PC-3 (cell line): ENCODE results near the gene SLCO3A1. TPM values are rescaled to one million over a fixed set of nuclear protein-coding genes. Genes with fewer than 3 reads are reported as not detected.

Experiments
- ATAC-seq: fragments of 200-7000 bp; cut with Tn5 transposase; 2 replicates; pipeline ENCODE4 v1.9.1; 2020; ENCODE audit warnings: mild to moderate bottlenecking, moderate library complexity
- BruUV-seq: library from RNA; stranded (reverse); fragments of 400-500 nt; replicated peaks from 2 replicates; lab custom pipeline; 2021; lab: Mats Ljungman, UMichigan
- CTCF ChIA-PET: fragments of 300-600 bp; sonication (Branson Sonifier 250); formaldehyde crosslinking; loops from one replicate; lab custom pipeline; 2022; ENCODE audit warnings: antibody characterized with exemption; lab: Charles Lee
- POLR2A ChIA-PET: fragments of 300-600 bp; sonication (Branson Sonifier 250); formaldehyde crosslinking; loops from one replicate; lab custom pipeline; 2022; ENCODE audit warnings: antibody characterized with exemption; ENCODE audit not compliant: unreplicated experiment; lab: Charles Lee
- DNase-seq: peaks from one replicate; pipeline ENCODE4 v3.0.0-alpha.2; 2015
- H2AFZ ChIP-seq: fragments of 300-600 bp; sonication (generic); 2 replicates; pipeline ENCODE4 v1.6.0; 2016; ENCODE audit warnings: antibody characterized with exemption, low read length
- H3F3A ChIP-seq: fragments of 300-600 bp; sonication (generic); one replicate; pipeline ENCODE4 v1.6.0; 2017; ENCODE audit warnings: antibody characterized with exemption, low read length, control low read depth, mild to moderate bottlenecking; ENCODE audit not compliant: unreplicated experiment
- H3K27ac ChIP-seq: fragments of 300-600 bp; sonication (generic); 2 replicates; pipeline ENCODE4 v1.5.1; 2016; ENCODE audit warnings: mild to moderate bottlenecking, low read length
- H3K27me3 ChIP-seq: fragments of 300-600 bp; sonication (generic); 2 replicates; pipeline ENCODE4 v1.6.1; 2016; ENCODE audit warnings: low read length, mixed read lengths
- H3K36me3 ChIP-seq: fragments of 300-600 bp; sonication (generic); 2 replicates; pipeline ENCODE4 v1.6.1; 2016; ENCODE audit warnings: low read depth, mixed run types, low read length, mixed read lengths
- H3K4me1 ChIP-seq: fragments of 300-600 bp; sonication (generic); 2 replicates; pipeline ENCODE4 v1.5.1; 2016; ENCODE audit warnings: low read length; ENCODE audit not compliant: insufficient read depth
- H3K4me2 ChIP-seq: fragments of 300-600 bp; sonication (generic); 2 replicates; pipeline ENCODE4 v1.6.0; 2016; ENCODE audit warnings: low read length
- H3K4me3 ChIP-seq: fragments of 300-600 bp; sonication (generic); 2 replicates; pipeline ENCODE4 v1.5.1; 2016; ENCODE audit warnings: mild to moderate bottlenecking, low read length, mixed read lengths
- H3K79me2 ChIP-seq: fragments of 300-600 bp; sonication (generic); 2 replicates; pipeline ENCODE4 v1.6.1; 2017; ENCODE audit warnings: low read length, mixed read lengths
- H3K9ac ChIP-seq: fragments of 300-600 bp; sonication (generic); 2 replicates; pipeline ENCODE4 v1.6.0; 2016; ENCODE audit warnings: mild to moderate bottlenecking, low read length
- H3K9me2 ChIP-seq: fragments of 300-600 bp; sonication (generic); replicated peaks from 2 replicates; pipeline ENCODE4 v1.6.1; 2016; ENCODE audit warnings: mixed run types, low read length, mixed read lengths
- H3K9me3 ChIP-seq: fragments of 300-600 bp; sonication (generic); 2 replicates; pipeline ENCODE4 v1.6.1; 2016; ENCODE audit warnings: low read length, mixed read lengths
- H4K20me1 ChIP-seq: fragments of 300-600 bp; sonication (generic); 2 replicates; pipeline ENCODE4 v1.6.1; 2016; ENCODE audit warnings: low read length, mixed read lengths
- EZH2 ChIP-seq: fragments of 300-600 bp; sonication (generic); IDR thresholded peaks from one replicate; pipeline ENCODE4 v1.6.1; 2017; ENCODE audit warnings: antibody characterized with exemption, mild to moderate bottlenecking, low read length; ENCODE audit not compliant: unreplicated experiment
- EZH2phosphoT487 ChIP-seq: fragments of 300-600 bp; sonication (generic); IDR thresholded peaks from 2 replicates; pipeline ENCODE4 v1.6.1; 2018; ENCODE audit warnings: mild to moderate bottlenecking, antibody characterized with exemption, low read length, borderline replicate concordance
- intact Hi-C: fragments of 100-400 bp; cut with micrococcal nuclease; formaldehyde crosslinking; loops from 2 replicates; pipeline ENCODE4 v1.9.0; 2023
- total RNA-seq: library from RNA; depleted of rRNA; stranded (reverse); fragments of >200 nt; gene quantifications from 2 replicates; pipeline ENCODE4 v1.2.3, GENCODE V29; 2014
- TF ChIP-seq, protein P1 (sequence below): fragments of 300-600 bp; sonication (generic); conservative IDR thresholded peaks from 2 replicates; pipeline ENCODE4 v1.5.1; 2017; ENCODE audit warnings: antibody characterized with exemption, low read depth, mild to moderate bottlenecking, low read length

The SLCO3A1 gene
- total RNA-seq, 1 experiment from 2014 or later: 0.07 TPM

DNA sequence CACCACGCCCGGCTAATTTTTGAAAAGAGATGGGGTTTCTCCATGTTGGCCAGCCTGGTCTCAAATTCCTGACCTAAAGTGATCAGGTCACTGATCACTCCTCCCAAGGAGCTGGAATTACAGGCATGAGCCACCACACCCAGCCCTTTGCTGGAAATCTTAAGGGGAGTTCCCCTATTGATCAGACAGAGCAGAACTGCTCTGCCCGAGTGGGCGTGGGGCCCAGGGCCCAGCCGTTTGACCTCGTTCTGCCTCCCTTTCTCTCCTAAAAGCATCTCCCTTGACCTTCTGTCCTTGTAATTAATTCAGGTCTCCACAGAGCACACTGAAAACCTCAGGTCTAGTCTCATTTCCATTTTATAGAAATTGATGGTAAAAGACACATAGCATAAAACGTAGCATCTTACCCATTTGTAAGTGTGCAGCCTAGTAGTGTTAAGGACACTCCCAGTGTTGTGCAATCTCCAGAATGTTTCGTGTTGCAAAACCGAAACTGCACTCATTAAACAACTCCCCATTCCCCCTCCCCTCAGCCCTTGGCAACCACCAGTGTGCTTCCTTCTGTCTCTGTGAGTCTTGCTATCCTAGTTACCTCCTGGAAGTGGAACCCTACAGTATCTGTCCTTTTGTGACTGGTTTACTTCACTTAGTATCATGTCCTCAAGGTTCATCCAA is 89.3 kb downstream of the SLCO3A1 start:
- Histone ChIP-seq H3K9me2 (no peaks in the 10 kb centered on the region), H3K9me3 (no peaks in the 10 kb centered on the region), H3F3A (no peaks in the 10 kb centered on the region), H3K4me1 (peaks cover 19% of the 10 kb centered on the region), H3K27me3 (peaks cover 17% of the 10 kb centered on the region; the same call in 1 of the 2 replicates), H3K79me2 (no peaks in the 10 kb centered on the region), H3K4me2 (peak overlapping the region; percentile 48), H4K20me1 (no peaks in the 10 kb centered on the region), H2AFZ (no peak overlapping the region), H3K36me3 (no peaks in the 10 kb centered on the region), H3K9ac (peak overlapping the region; percentile 21; the same call in 1 of the 2 replicates), H3K4me3 (peak overlapping the region; percentile 29; the same call in 1 of the 2 replicates), H3K27ac (peak overlapping the region; percentile 82)
- BruUV-seq: no TSS peak
- DNase-seq: peak; percentile 74
- no peak for ATAC-seq
- intact Hi-C loops: no loop called here
- ChIA-PET POLR2A (no interaction called here), CTCF (no interaction called here)
- TF ChIP-seq EZH2 (no peak), EZH2phosphoT487 (no peak)
- TF ChIP-seq, protein P1, sequence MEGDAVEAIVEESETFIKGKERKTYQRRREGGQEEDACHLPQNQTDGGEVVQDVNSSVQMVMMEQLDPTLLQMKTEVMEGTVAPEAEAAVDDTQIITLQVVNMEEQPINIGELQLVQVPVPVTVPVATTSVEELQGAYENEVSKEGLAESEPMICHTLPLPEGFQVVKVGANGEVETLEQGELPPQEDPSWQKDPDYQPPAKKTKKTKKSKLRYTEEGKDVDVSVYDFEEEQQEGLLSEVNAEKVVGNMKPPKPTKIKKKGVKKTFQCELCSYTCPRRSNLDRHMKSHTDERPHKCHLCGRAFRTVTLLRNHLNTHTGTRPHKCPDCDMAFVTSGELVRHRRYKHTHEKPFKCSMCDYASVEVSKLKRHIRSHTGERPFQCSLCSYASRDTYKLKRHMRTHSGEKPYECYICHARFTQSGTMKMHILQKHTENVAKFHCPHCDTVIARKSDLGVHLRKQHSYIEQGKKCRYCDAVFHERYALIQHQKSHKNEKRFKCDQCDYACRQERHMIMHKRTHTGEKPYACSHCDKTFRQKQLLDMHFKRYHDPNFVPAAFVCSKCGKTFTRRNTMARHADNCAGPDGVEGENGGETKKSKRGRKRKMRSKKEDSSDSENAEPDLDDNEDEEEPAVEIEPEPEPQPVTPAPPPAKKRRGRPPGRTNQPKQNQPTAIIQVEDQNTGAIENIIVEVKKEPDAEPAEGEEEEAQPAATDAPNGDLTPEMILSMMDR: no peak

DNA sequence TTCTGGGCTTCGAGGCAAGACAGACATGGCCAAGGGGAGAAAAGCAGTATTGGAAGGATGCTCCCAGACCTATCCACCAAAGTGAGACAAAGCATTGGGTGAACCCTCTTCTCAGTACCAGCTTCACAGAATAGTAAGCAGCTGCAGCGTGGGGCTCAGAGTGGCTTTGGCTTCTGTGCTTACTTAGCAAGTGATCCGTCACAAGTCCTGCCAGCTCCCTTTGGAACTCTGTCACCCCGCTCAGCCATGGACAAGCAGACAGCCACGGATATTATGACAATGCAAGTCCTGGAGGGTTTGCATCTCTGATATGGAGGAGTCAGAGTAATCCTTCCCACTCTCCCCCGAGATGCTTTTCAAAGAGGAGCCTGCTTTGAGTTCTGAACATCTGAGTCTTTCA is 90.8 kb downstream of the SLCO3A1 start:
- ChIA-PET POLR2A (no interaction called here), CTCF (no interaction called here)
- no peaks in the 10 kb centered on the region for H3K9me2 ChIP-seq
- no TSS peak for BruUV-seq
- no peak overlapping the region for H3K4me2 ChIP-seq
- ATAC-seq: no peak
- no peak overlapping the region for H3K9ac ChIP-seq
- no peaks in the 10 kb centered on the region for H3F3A ChIP-seq
- intact Hi-C loops: no loop called here
- H3K27ac ChIP-seq: no peak overlapping the region
- H3K36me3 ChIP-seq: no peaks in the 10 kb centered on the region
- no peak overlapping the region for H2AFZ ChIP-seq
- H3K9me3 ChIP-seq: no peaks in the 10 kb centered on the region
- H3K79me2 ChIP-seq: no peaks in the 10 kb centered on the region
- no peak for DNase-seq
- no peaks in the 10 kb centered on the region for H4K20me1 ChIP-seq
- peaks cover 23% of the 10 kb centered on the region for H3K4me1 ChIP-seq
- no peak overlapping the region for H3K4me3 ChIP-seq
- peaks cover 22% of the 10 kb centered on the region; the same call in 1 of the 2 replicates for H3K27me3 ChIP-seq
- TF ChIP-seq EZH2 (no peak), EZH2phosphoT487 (no peak)
- TF ChIP-seq, protein P1: no peak

DNA sequence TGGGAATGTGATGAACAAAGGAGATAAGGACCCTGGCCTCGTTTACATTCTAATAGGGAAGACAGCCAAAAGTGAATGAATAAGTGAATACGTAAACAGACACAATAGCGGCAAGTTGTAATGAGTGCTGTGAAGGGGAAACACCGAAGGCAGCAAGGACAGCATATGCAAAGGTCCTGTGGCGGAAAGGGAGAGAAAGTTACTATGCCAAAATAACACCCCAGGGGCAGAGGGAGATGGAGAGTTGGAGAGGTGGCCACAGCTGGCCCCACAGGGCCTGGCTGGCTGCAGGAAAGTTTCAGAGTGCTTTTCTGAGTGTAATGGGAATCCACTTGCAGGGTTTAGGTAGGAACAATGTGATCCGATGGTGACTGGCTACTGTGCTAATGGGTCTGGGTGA is 91.9 kb downstream of the SLCO3A1 start:
- Histone ChIP-seq H4K20me1 (no peaks in the 10 kb centered on the region), H3K79me2 (no peaks in the 10 kb centered on the region), H2AFZ (no peak overlapping the region), H3K4me1 (peaks cover 23% of the 10 kb centered on the region), H3K4me2 (no peak overlapping the region), H3K27me3 (peaks cover 22% of the 10 kb centered on the region; the same call in 1 of the 2 replicates), H3K9me2 (no peaks in the 10 kb centered on the region), H3F3A (no peaks in the 10 kb centered on the region), H3K36me3 (no peaks in the 10 kb centered on the region), H3K9me3 (no peaks in the 10 kb centered on the region), H3K9ac (no peak overlapping the region), H3K4me3 (no peak overlapping the region), H3K27ac (no peak overlapping the region)
- intact Hi-C loops: no loop called here
- ATAC-seq: no peak
- POLR2A ChIA-PET: no interaction called here
- TF ChIP-seq, protein P1: no peak
- TF ChIP-seq EZH2: no peak
- TF ChIP-seq EZH2phosphoT487: no peak
- BruUV-seq: no TSS peak
- CTCF ChIA-PET: no interaction called here
- peak; percentile 22 for DNase-seq
